Suppressor macrophage (primary cell): Measurements from ENCODE around the gene HPCAL1.
"Not testable (repeated sequence)": the region's sequence is repeated elsewhere in the genome, so short reads cannot be mapped to it uniquely, and the experiment has no call there.

Source experiments
- DNase-seq, 4 experiments: peaks; one replicate each; pipeline ENCODE4 v3.0.0-alpha.2; 2020 to 2022

The HPCAL1 gene

DNA sequence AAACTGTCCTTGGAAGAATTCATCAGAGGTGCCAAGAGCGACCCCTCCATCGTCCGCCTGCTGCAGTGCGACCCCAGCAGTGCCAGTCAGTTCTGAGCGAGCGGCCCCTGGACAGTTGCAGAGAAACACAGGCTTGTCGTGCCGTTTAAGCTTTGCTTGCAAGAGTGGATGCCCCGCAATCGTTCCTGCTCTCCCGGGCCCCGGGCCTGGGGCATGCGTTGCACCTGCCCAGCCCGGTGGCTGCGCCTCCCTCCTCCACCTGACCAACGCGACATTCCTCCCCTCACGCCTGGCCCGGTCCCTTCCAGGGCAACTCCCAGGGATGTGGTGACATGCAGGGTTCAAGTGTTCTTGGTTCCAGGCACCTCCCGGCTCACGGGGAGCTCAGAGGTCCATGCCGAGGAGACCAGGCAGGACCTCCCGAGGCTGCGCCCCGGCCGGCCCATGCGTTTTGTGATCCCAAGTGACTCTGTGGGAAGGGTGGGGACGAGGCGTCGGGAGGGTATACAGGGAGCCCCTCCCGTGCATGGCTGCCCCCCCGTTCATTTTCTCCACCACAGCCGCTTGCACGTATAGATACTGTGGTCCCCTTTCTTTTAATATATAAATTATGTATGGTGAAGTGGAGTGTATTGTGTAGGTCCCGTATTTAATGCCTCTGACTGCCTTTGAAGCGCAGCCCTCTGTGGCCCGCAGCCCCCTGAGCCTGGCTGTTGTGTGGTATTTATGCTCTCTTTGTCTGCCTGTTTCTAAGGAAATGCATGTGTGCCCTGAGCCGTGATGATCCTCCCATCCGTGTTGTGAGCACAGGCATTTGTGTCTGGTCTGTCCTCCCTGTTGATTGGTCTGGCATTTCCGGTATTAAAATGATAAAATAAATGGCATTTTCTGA lies 124.3 kb downstream of the HPCAL1 start:
- no peak for DNase-seq

DNA sequence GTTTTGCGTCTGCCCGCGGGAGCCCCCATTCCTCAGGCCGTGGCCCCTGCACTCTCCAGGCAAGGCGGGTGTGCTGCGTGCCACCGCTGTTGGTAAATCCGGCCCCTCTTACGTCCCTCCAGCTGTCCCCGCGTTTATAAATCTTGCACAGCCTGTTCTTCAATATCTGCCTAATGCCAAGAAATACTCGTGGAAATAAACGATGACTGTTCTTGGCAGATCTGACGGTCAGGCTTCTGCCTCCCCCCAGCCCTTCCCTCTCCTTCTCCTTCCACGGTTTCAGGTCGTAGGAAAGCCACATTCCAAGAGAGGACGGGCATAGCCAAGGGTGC lies 124.9 kb downstream of the HPCAL1 start:
- DNase-seq, result no peak

DNA sequence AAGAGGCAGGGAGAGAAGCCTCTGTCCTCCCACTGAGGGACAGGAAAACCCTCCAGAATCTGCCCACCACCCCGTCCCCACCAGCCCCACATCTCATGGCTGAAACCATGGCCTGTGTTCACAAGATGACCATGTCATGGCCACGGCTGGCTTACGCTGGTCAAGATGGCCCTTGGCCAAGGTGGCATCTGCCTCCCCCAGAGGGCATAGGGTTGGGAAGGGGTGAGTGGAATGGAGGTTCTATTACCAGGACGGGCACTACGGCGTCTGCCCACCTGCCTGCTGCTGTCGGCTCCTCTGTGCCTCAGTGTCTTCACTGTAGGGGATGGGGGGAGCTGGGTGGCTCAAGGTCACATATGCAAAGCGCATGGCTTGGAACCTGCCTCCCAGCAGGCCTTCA lies 125.7 kb downstream of the HPCAL1 start:
- no peak for DNase-seq

DNA sequence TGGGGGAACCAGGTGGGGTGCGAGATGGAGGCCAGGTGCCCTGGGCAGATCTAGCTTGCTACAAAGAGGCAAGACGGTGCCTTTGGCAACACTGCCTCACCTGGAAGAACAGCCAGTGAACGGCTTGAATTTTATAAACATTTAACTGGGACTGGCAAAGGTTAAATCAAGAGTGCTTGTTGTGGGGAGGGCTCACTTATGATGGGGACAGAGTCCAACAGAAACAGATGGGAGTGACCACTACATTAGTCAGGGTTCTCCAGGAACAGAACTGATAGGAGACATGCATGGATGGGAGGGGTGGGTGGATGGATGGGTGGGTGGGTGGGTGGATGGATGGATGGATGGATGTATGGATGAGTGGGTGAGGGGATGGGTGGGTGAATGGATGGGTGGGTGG lies 126.2 kb downstream of the HPCAL1 start:
- DNase-seq, result no peak

DNA sequence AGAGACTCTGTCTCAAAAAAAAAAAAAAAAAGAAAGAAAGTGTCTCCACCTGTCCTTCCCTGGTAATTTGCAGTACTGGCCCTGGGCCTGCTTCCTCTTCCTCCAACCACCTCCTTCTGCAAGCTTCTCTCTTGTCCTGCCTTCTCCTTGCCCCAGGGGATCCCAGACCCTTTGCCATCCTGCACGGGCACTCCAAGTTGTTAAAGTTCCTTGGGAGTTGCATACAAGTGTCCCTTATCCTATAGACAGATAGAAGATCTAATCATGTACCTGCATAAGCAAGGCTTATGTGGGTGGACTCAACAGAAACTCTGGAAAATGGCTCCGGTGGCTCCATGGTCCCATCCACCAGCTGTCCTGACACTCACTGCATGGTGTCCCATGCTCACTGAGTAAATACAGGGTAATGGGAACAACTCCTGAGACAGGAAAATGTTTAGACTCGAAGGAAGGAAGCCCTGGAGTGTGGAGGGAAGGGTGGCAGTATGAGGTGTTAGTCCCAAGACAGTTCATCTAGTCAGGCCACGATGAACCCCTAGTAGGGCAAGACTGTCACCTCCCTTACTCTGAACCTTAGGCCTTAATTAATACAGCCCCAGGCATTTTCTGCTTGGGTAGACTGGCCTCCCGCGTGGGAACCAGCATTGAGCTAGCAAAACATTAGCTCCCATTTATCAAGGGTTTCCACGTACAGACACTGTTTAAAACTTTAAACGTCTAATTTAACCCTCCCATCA lies 128.3 kb downstream of the HPCAL1 start:
- DNase-seq, result no peak

DNA sequence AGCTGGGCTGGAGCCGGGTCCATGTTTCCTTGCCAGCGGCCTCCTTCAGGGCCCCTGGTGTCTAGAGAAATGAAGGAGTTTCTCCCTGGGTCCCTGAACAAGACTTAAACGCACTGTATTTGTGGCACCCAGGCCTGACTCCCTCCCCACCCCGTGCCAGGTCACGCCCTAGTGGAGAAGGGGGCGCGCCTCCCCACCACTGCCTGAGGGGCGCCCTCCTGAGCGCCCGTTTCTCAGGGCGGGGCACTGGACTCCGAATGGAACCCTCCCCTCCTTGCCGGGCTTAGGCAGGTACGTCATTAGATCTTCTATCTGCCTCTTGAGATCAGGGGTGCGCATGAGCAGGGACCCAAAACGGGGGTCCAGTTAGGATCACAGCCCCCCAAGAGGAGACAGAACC lies 129.1 kb downstream of the HPCAL1 start:
- DNase-seq, result peak in 1 of 4 experiments; percentile 32

DNA sequence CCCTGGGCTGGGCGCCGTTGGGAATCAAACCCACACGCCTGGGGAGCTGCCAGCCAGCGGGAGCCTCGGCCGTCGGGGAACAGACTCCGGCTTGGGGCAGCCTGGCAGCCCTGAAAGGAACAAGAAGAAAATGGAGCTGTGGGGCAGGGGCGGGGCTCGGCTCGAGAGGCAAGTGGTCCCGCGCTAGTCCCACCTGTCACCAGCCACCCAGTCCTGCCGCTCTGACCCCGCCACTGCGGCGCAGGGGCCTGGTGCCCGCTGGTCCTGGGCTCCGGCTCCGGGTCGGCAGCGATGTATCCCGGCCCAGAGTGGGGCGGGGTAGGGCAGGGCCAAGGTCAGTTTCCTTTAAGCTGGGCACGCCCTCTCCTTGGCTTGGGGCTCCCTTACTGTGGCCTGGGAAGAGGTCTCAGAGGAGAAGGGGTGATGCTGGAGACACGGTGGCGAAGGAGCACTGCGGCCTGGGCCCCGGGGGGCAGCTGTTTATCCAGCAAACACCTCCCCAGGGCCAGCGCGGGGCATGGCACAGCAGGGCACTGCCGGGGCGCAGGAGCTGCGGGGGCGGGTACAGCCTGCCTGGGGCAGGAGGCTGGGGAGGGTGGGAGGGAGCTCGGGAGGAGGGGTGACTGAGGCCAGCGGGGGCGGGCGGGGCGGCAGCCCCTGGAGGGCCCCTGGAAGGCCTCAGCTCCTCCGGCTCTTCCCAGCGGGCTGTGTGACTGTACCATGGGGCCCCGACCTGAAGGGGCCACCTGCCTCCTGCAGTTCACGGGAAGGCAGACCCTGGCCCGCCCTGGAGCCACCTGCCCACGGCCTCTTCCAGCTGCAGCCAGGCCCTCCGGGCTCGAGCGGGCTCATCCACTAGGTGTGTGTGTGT lies 129.8 kb downstream of the HPCAL1 start:
- peak; percentile 33 to 69 (median 64) for DNase-seq

DNA sequence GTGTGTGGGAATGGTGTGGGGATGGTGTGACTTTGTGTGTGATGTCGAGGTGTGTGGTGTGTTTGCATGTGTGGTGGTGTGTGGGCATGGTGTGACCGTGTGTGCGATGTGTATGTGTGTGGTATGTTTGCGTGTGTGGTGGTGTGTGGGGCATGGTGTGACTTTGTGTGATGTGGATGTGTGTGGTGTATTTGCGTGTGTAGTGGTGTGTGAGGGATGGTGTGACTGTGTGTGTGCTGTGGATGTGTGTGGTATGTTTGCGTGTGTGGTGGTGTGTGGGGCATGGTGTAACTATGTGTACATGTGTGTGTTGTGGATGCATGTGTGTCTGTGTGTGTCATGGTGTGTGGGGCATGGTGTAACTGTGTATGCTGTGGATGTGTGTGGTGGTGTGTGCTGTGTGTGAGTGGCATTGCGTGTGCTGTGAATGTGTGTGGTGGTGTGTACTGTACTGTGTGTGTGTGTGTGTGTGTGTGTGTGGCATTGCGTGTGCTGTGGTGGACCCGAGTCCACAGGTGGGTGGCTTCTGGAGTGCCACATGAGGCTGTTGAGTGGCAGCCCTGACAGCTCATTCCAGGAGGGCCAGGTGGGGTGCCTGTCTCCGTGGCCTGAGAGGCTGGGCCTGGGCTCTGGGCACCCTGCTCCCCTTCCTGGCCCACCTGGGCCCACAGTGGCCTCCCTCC lies 130.7 kb downstream of the HPCAL1 start:
- no peak for DNase-seq

DNA sequence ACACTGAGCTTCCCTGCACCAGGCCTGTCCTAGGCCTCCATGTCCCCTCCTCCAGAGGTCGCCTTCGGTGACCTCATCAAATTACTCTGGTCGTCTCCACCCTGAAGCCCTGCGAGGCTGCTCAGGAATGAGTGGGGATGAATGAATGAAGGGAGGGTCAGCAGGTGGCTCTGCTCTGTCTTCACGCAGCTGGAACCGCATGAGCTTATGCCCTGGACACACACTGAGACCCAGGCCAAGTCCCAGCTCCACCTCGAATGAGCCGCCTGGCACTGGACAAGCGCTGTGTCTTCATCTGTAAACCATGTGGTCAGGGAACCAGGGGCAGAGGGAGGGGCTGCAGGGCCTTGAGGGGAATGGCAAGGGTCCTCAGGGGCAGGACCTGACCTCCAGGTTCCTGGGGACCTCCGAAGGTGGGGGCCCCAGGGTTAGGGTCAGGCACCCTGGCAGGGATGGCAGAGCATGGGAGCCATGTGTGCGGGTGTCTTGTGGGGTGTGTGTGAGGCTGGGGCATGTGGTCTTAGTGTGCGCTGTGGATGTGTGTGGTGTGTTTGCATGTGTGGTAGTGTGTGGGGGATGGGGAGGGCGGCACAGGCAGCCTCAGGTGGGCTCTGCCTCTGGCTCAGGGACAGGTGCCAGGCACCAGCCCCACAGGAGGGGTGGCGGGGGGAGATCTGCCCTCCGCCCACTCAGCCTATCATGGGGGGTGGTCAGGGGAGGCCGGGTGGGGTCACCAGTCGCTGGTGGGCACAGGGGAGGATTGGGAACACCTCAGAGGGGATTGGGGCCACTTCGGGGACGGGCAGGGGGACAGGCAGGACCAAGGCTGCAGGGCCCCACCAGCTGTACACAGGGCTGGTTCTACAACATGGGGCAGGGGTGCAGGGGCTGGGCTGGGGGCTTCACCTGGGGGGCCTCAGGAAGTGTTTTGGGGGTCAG lies 131.5 kb downstream of the HPCAL1 start:
- DNase-seq, result no peak

DNA sequence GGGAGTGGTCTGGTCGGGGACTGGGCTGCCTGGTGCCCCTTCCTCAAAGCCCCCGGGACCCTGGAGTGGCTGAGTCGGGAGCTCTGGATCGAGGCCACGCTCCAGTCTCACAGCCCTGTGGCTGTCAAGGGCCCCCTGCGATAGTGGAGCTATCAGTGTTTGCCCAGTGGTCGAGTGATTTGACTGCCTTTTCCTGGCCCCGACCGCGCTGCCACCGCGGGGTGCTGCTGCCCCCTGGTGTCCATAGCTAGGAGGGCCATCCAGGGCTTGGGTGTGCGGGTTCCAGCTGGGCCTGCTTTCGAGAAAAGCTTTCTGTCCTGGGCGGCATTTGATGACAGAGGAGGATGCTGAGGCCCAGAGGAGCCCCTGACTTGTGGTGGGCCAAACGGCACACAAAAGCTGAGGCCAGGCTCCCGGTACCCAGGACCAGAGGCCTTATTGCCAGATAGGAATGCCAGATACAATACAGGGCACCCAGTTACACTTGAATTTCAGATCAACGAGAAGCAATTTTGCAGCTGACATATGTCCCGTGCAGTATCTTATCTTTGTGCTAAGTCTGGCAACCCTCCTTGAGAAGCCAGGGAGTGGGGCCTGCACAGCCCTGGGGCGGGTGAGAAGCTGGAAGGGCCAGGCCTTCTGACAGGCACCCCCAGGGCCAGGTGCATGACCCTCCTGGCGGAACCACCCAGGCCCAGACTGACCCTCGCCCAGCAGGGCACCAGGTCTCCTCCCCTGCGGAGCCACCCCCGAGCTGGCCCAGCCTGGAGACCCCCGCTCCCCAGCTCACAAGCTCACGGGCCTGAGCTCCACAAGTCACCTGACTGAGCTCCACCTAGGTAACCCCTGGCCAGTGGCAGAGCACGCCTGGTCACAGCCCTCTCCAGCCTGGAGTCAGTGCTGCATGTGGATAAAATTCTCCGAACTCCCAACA lies 132.4 kb downstream of the HPCAL1 start:
- peak; percentile 79 to 92 (median 88) for DNase-seq

DNA sequence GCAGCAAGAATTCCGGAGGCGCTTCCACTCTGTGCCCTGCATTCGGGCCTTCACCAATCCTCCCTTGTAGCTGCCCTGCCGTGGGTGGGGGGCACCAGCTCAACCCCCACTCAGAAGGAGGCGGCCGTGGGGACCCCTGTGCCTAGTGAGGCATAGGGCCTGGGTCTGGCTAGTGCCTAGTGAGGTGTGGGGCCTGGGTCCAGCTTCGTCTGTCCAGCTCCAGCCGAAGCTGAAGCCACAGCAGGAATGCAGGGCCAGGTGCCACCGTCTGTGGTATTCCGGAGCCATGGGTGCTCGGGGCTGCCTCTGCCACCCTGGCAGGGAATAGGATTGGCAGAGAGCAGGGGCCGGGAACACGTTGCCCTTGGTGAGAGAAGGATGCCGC lies 133.1 kb downstream of the HPCAL1 start:
- DNase-seq, result no peak

DNA sequence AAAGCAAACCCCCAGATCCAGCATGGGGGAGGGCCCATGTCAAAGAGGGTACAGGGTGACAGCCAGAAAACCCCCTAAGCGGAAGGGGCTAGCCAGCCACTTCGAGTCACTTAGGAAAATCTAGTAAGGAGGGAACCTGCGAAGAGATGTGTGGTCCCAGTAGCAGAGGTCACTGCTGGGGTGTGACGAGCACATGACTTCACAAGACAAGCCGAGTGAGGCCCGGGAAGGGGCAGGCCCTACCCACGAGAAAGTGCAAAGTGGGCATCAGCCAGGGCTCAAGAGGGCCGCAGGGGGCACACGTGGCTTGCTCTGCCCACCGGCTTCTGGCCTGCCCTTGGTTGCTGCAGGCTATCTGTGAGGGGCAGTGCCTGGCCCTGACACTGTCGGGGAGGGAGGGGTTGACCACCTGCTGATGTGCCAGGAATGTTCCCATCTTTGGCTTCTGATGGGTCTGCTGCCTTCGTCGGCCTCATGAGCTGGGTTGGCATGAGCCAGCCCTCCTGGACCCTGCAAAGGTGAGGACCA lies 133.9 kb downstream of the HPCAL1 start:
- DNase-seq, result no peak

DNA sequence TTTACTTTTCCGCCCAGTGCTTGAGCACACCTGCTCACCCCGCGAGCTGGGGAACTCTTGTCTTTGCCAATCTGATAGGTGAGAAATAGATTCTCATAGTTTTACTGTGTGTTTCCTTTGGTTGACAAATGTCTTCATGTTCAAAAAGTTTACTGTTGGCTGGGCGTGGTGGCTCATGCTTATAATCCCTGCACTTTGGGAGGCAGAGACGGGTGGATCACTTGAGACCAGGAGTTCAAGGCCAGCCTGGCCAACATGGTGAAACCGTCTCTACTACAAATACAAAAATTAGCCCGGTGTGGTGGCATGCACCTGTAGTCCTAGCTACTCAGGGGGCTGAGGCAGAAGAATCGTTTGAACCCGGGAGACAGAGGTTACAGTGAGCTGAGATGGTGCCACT lies 135.1 kb downstream of the HPCAL1 start:
- no peak for DNase-seq

DNA sequence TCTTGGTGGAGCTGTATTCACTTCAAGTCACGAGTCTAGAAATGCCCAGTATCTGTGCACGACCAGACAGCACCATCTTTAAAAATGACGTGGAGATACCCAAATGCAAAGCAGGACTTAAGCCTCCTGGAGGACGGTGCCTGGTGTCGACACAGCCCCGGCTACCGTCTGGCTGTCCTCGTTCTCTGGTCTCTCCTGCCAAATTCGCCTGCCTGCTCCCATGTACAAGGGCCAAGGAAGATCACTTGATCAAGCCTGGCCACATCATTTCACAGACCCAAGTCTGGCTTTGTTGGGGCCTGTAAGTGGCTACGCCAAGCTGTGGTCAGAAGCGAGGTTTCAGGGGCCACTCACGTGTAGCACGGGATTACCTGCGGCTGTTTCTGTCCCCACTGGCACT lies 136.0 kb downstream of the HPCAL1 start:
- DNase-seq, result no peak

DNA sequence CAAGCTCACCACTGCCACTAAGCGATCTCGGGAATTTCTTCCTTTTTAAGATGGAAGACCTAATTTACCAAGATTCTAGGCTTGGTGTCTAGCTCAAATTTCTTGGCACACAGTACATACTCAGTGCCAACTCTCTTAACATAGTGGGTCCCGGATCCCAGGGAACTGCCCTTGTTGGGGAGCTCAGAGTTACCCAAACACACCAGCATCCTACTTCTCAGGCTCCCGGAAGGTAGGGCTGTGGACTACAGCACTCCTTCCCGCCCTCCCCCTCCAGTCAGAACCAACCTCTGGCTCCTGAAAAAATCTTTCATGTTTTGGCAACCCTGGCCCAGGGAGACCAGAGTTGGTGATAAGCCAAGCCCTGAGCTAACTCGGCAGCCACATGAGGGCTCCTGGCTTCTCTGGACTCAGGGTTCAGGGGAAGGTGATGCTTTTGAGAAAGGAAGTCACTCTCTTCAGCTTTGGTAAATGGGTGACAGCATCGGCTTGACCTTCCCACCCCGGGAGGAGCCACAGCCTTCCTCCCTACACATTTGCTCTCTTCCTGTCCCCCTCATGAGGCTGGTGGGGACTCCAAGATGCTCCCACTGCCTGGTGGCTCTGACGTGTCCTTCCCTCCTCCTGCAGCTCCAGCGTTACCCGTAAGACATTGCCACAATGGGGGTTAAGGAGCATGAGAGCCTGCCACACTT lies 136.6 kb downstream of the HPCAL1 start:
- no peak for DNase-seq

DNA sequence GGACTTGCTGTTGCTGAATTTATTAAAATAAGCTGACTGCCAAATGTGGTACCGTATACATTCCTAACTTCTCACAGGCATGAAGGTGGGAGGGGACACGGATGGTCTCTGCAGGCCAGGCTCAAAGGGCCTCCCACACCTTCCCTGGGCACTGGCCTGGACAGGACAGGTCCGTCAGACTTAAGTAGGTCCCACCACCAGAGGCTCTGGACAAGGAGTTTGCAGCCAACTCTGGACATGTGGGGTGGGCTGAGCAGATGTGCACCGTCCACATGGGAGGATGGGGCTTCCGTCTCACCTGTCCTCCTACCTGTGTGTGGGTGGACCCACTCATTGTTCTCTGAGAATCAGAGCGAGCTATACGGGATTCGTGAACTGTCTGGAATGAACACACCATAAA lies 137.3 kb downstream of the HPCAL1 start:
- no peak for DNase-seq

DNA sequence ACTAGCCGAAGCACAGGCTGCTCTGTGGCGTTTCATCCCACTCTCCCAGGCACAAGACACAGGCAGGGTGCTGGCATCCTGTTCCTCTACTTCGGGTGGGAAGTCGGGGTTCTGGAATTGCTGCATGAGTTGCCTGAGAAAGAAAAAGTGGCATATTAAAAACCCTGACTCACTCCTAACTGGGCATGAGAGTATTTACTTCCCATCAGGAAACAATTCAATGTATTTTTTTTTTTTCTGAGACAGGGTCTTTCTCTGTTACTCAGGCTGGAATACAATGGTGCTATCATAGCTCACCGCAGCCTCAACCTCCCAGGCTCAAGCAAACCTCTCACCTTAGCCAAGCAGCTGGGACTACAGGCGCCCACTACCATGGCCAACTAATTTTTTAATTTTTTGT lies 138.0 kb downstream of the HPCAL1 start:
- no peak for DNase-seq

DNA sequence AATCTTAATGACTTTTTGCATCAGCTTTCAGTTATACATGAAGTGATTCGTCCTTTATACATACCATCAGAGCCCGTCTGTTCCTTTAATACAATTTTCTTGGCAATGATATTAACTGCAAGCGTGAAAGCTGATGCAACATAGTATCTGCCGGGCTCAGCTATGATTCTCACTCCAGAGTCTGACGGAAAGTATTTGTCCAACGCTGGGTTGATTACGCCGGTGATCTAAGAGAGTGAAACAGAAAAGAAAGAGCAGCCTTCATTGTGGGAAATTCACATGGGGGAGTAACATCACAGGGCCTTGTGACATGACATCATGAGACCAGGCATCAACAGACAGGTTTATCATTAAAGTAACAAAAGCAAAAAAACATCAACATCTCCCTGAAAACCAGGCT lies 139.2 kb downstream of the HPCAL1 start:
- DNase-seq, result no peak

DNA sequence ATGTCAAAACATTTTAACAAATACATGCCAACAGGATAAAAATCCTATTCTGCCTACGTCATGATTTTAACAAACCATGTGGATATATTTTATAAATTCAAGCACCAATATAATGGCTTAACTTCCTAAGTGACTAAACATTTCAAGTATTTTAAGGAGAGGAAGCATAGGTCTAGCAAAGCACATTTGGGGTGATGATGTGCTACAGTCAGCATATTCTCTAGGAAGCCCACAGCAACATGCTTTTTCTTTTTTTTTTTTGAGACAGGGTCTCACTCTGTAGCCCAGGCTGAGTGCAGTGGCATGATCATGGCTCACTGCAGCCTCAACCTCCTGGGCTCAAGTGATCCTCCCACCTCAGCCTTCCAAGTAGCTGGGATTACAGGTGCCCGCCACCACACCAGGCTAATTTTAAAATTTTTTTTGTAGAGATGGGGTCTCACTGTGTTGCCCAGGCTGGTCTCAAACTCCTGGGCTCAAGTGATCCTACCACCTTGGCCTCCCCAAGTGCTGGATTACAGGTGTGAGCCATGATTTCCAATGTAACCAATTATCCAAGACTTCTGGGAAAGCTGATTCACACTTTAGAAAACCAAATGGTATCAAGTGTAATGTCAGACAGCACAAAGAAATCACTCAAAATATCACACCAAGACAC lies 139.9 kb downstream of the HPCAL1 start:
- DNase-seq, result not testable (repeated sequence)
